GM18873 (cell line): ENCODE data around the gene MSH2.
"Not testable (repeated sequence)": the region's sequence is repeated elsewhere in the genome, so short reads cannot be mapped to it uniquely, and the experiment has no call there.

Experiments
- ATAC-seq: cut with Tn5 transposase; IDR thresholded peaks from one replicate; pipeline ENCODE4 v1.9.1; 2021; ENCODE audit warnings: mild to moderate bottlenecking, moderate library complexity, moderate number of reproducible peaks; ENCODE audit not compliant: unreplicated experiment, low FRiP score

Gene MSH2

DNA sequence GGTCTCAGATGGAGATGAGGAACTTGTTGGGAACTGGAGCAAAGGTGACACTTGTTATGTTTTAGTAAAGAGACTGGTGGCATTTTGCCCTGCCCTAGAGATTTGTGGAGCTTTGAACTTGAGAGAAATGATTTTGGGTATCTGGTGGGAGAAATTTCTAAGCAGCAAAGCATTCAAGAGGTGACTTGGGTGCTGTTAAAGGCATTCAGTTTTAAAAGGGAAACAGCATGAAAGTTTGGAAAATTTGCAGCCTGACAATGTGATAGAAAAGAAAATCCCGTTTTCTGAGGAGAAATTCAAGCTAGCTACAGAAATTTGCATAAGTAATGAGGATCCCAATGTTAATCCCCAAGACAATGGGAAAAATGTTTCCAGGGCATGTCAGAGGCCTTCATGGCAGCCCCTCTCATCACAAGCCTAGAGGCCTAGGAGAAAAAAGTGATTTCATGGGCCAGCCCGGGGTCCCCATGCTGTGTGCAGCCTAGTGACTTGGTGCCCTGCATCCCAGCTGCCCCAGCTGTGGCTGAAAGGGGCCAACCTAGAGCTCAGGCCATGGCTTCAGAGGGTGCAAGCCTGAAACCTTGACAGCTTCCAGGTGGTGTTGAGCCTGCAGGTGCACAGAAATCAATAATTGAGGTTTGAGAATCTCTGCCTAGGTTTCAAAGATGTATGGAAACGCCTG is 3.8 kb downstream of the MSH2 start:
- not testable (repeated sequence) for ATAC-seq

DNA sequence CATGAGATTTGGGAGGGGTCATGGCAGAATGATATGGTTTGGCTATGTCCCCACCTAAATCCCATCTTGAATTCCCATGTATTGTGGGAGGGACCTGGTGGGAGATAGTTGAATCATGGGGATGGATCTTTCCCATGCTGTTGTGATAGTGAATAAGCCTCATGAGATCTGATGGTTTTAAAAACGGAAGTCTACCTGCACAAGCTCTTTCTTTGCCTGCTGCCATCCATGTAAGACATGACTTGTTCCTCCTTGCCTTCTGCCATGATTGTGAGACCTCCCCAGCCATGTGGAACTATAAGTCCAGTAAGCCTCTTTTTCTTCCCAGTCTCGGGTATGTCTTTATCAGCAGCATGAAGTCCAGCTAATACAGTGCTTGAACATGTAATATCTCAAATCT is 5.0 kb downstream of the MSH2 start:
- ATAC-seq: not testable (repeated sequence)

DNA sequence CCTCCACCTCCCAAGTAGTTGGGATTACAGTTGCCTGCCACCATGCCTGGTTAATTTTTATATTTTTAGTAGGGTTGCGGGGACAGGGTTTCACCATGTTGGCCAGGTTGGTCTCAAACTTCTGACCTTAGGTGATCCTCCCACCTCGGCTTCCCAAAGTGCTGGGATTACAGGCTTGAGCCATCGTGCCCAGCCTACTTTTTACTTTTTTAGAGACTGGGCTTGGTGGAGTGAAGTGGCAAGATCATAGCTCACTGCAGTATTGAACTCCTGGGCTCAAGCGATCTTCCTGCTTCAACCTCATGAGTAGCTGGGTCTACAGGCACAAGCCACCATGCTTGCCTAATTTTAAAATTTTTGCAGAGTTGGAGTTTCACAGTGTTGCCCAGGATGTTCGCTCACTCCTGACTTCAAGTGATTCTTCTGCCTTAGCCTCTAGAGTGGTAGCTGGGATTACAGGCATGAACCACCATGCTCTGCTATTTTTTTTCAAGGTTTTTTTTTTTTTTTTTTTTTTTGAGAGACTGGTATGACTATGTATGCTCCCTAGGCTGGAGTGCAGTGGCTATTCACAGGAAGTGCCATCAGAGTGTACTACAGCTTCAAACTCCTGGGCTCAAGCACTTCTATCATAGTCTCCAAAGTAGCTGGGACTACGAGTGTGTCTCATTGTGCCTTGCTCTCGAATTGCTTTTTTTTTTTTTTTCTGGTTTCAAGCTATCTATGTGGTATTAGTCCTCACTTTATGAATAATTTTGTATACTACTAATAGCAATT is 11.9 kb downstream of the MSH2 start:
- ATAC-seq: no peak

DNA sequence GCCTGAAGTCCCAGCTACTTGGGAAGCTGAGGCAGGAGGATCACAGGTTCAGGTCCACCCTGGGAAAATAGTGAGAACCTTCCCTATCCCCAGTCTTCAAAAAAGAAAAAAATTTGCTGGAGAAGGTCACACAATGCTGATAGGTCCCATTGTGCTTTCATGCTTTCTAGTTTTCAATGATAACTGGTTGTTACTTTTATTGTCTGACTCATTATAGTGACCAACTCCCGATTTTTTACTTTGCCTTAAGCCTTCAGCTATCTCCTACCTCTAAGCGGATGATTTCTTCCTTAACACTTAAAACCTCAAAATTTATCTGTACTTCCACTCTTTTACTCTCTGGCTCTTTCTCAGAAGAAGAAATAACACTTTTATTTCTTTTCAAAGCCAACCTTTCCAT is 17.3 kb downstream of the MSH2 start:
- no peak for ATAC-seq

DNA sequence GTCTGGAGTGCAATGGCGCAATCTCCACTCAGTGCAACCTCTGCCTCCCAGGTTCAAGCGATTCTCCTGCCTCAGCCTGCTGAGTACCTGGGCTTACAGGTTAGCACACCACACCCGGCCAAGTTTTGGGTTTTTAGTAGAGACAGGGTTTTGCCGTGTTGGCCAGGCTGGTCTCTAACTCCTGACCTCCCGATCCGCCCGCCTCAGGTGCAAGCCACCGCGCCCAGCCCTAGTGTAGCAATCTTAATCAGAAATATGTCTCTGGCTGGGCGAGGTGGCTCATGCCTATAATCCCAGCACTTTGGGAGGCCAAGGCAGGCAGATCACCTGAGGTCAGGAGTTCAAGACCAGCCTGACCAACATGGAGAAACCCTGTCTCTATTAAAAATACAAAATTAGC is 17.7 kb downstream of the MSH2 start:
- ATAC-seq: not testable (repeated sequence)

DNA sequence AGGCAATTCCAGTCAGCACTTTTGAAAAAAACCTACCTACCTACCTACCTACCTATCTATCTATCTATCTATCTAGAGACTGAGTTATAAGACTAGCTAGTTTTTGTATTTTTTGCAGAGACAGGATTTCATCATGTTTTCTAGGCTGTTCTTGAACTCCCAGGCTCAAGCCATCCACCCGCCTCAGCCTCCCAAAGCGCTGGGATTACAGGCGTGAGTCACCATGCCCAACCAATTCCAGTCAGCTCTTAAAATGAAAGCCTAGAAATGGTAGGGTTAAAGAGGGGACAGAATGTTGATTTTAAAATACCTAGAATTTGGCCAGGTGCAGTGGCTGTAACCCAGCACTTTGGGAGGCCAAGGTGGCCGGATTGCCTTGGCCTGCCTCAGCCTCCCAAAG is 19.1 kb downstream of the MSH2 start:
- no peak for ATAC-seq

DNA sequence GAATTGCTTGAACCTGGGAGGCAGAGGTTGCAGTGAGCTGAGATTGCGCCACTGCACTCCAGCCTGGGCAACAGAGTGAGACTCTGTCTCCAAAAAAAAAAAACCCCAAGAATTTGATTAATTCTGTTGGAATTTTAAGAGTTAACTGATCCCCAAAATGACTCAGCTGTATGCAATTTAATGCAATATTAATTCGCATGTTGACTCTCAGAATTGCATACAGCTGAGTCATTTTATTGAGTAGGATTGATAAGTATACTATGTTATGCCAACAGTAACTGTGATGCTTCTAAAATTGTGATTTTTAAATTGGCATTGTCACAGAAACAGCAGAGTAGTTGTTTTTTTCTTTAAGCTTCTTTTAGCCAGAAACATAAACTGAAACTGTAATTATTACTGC is 19.6 kb downstream of the MSH2 start:
- ATAC-seq: no peak

DNA sequence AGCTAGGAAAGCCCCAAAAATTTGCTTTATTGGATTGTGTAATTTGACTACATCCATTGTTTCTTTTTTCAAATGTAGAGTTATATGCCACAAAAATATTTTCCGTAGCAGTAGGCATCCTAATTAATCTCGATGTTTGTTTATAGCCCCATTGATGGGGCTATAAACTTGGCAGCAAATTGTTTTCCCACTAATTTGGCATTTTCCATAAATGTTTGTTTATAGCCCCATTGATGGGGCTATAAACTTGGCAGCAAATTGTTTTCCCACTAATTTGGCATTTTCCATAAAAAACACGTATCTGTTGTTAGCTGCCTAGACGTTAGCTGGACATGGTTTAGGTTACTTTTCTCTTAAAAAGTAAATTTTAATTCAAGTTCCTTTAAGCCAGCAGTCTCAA is 23.8 kb downstream of the MSH2 start:
- no peak for ATAC-seq

DNA sequence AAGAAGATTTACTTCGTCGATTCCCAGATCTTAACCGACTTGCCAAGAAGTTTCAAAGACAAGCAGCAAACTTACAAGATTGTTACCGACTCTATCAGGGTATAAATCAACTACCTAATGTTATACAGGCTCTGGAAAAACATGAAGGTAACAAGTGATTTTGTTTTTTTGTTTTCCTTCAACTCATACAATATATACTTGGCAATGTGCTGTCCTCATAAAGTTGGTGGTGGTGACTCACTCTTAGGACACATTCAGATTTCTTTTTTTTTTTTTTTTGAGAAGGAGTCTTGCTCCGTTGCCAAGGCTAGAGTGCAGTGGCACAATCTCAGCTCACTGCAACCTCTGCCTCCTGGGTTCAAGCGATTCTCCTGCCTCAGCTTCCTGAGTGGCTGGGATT is 26.8 kb downstream of the MSH2 start:
- ATAC-seq: no peak

DNA sequence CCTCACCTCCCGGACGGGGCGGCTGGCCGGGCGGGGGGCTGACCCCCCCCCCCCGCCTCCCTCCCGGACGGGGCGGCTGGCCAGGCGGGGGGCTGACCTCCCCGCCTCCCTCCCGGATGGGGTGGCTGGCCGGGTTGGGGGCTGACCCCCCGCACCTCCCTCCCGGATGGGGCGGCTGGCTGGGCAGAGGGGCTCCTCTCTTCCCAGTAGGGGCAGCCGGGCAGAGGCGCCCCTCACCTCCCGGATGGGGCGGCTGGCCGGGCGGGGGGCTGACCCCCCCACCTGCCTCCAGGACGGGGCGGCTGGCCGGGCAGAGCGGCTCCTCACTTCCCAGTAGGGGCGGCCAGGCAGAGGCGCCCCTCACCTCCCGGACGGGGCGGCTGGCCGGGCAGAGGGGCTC is 30.1 kb downstream of the MSH2 start:
- not testable (repeated sequence) for ATAC-seq

DNA sequence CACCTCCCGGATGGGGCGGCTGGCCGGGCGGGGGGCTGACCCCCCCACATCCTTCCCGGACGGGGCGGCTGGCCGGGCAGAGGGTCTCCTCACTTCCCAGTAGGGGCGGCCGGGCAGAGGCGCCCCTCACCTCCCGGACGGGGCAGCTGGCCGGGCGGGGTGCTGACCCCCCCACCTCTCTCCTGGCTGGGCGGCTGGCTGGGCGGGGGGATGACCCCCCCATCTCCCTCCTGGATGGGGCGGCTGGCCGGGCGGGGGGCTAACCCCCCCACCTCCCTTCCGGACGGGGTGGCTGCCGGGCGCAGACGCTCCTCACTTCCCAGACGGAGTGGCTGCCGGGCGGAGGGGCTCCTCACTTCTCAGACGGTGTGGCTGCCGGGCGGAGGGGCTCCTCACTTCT is 30.5 kb downstream of the MSH2 start:
- ATAC-seq: not testable (repeated sequence)

DNA sequence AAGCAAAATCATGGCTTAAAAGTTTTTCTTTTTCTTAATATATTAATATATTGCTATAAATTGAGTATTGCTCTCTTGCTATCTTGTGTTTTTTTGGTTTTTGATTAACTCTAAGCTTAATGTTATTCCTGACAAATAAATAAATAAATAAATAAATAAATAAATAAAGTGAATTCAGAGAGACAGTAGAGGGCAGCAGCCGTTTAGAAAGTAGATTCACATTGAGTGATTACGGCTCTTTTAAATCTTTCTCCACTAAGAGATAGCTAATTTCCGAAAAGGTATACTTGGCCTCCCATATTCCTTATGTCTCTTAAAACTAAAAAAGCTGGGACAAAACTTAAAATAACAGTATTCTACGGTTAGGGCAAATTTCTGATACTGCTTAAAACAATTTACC is 34.3 kb downstream of the MSH2 start:
- ATAC-seq: no peak

DNA sequence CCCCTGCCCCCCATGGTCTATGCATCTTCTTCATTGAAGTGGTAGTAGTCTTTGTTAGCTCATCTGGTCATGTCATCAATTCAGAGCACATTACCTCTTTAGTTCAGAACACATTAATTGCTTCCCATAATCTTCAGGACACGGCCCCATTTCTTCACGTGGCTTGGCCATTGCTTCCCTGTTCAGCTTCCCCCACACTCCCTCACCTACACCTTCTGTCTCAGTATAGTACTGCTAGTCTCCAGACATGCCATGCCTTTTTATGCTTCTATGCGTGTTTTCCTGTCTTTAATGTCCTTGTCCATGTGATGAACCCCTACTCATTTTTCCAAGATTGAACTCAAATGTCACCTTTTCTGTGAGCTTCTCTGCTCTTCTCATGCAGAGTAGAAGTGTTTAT is 35.1 kb downstream of the MSH2 start:
- ATAC-seq: no peak

DNA sequence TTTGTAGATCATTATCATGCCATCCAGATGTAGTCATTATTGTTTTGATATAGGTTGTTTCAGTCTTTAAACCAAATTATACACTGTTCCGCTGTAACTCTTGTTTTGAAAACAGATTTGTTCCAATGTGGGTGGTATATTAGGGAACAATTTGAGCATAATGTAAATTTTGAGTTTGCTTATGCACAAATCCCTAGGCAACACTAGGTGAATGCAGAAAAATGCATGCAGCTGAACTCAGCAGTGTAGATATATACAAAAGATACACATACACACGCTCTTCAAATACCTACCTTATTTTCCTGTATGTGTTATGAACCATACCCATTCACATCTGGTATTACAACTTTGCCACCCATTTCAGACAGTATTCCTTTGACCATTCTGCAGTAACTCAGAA is 35.8 kb downstream of the MSH2 start:
- ATAC-seq: no peak

DNA sequence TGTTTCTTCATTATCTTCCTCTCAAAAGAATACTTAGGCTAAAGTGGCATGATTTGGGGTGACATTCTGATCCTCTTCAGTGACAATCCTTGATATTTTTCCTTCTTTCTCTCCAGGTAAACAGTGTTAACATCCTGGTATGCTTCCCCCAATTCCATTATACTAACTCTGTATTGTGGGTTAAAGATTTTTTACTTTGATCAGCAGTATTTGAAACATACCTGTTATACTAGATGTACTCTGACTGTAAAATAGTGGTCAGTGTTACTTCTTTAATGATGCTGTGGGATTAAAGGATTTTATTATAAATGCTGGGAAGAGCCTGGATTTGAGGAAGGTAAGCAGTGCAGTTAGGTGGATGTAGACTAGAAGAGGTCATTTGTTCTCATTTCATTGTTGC is 48.8 kb downstream of the MSH2 start:
- no peak for ATAC-seq

DNA sequence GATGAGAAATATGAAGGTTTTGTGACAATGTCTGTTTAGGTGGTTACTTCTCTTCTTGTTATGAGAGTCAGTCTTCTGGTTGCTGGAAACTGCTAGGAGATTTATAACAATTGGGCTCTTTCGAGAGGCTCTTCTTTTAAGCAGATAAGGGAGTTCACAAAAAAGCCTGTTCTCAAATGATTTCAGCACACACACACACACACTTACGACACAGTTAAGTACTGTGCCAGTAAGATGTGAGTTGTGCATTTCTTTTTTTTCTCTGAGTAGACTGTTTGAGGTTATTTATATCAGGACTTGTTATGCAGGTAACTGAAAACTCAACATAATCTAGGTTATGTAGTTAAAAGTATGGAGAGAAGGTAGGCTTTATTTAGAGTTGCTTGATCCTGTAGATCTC is 49.8 kb downstream of the MSH2 start:
- no peak for ATAC-seq

DNA sequence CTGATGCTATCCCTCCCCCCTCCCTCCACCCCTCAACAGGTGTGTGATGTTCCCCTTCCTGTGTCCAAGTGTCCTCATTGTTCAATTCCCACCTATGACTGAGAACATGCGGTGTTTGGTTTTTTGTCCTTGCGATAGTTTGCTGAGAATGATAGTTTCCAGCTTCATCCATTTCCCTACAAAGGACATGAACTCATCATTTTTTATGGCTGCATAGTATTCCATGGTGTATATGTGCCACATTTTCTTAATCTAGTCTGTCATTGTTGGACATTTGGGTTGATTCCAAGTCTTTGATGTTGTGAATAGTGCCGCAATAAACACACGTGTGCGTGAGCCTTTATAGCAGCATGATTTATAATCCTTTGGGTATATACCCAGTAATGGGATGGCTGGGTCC is 51.9 kb downstream of the MSH2 start:
- not testable (repeated sequence) for ATAC-seq

DNA sequence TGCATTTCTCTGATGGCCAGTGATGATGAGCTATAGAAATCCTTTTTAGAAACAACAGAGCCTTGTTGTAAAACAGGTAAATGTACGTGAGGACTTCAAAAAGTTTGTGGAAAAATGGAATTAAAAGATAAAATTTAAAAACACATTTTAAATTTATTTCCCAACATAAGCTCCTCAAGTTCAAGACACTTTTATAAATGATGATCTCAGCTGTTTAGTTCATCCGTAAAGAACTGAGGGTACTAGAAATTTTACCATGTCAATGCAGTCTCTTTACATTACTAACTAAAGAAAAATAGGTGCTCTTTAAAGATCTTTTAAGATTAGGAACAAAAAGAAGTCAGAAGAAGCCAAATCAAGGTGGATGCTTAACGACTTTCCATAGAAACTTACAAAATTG is 52.5 kb downstream of the MSH2 start:
- no peak for ATAC-seq

DNA sequence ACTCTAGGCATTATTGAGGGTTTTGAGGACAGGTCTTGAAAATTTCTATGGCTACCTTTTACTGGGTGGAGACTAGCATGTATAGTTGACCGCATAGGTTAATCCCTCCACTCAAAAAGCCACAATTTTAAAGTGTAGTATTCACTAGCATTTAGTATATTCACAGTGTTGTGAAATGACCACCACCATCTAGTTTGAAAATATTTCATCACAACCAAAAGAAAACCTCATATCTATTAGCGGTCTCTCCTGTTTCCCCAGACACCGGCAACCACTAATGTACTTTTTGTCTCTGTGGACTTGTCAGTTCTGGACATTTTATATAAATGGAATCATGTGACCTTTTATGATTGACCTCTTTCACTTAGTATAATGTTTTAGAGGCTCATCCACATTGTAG is 53.9 kb downstream of the MSH2 start:
- no peak for ATAC-seq

DNA sequence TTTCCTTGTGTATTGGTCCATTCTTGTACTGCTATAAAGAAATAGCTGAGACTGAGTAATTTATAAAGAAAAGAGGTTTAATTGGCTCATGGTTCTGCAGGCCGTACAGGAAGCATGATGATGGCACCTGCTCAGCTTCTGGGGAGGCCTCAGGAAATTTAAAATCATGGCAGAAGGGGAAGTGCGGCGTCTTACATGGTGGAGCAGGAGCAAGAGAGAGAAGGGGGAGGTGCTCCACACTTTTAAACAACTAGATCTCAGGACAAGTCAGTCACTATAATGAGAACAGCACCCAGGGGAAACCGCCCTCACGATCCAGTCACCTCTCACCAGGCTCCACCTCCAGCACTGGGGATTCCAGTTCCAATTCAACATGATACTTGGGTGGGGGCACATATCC is 54.3 kb downstream of the MSH2 start:
- no peak for ATAC-seq

DNA sequence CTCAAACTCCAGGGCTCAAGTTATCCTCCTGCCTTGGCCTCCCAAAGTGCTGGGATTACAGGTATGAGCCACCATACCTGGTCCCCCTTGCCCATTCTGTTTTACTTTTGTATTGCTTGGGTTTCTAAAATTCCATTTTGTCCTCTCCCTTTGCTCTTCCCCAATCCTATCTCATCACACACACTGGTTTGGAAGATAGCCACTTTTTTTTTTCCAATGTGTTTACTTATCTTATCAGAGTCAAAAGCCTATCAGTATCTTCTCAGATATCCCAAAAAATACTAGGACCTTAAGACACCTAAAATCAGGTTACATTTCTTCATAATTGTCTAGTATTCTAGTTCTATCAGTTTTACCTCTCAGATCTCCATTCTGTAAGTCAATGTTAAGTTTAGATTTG is 56.1 kb downstream of the MSH2 start:
- no peak for ATAC-seq

DNA sequence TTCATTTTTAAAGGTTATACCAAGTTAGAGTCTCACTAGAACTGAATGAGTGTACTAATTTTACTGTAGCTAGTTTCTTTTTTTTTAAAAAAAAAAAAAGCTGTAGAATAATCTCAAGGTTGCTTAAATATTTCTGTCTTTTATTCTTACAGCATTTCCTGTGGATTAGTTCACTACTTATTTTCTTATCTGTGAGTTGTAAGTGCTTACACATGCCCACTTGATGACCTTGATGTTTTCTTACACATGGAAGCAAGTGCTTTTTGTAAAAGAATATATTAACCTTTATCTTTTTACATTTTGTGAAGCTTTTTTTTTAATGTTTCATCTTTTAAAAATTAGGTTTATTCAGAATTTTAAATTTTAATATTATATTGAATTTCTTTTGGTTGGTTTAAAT is 57.8 kb downstream of the MSH2 start:
- ATAC-seq: no peak
